Measurements from ENCODE around the gene UHRF1. TPM values are rescaled to one million over a fixed set of nuclear protein-coding genes. Genes with fewer than 3 reads are reported as not detected.
"Not testable (repeated sequence)": the region's sequence is repeated elsewhere in the genome, so short reads cannot be mapped to it uniquely, and the experiment has no call there.

UHRF1 gene
- total RNA-seq, 2 experiments from 2014 or later, result 228 to 239 TPM

DNA sequence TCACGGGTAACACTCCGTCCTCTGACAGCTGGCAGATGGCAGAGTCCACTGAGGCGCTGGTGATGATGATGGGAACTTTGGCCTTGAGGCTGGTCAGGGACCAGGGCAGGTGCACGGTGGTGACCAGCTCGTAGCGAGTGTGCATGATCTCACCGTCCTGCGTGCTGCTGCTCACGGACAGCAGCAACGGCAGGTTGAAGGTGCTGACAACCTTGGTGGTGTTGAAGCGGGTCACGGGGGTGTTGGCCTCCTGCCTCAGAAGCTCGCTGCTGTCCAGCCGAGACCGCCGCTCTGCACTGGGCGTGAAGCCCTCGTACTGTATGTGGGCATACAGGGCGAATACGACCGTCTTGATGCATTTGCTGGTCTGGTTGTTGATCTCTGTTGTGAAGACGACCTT lies 18.2 kb upstream of the UHRF1 start:
- POLR2A ChIA-PET, result no interaction called here

DNA sequence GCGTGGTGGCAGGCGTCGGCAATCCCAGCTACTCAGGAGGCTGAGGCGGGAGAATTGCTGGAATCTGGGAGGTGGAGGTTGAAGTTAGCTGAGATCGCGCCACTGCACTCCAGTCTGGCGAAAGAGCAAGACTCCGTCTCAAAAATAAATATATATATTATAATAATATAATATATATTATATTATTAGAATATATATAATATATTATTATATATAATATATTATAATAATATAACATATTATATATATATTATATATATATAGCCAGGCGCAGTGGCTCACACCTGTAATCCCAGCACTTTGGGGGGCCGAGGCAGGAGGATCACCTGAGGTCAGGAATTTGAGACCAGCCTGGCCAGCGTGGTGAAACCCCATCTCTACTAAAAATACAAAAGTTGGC lies 16.3 kb upstream of the UHRF1 start:
- POLR2A ChIA-PET, CTCF ChIA-PET: not testable (repeated sequence)

More for the DNA sequence above, 18.2 kb upstream of the UHRF1 start:
- CTCF ChIA-PET, result no interaction called here

DNA sequence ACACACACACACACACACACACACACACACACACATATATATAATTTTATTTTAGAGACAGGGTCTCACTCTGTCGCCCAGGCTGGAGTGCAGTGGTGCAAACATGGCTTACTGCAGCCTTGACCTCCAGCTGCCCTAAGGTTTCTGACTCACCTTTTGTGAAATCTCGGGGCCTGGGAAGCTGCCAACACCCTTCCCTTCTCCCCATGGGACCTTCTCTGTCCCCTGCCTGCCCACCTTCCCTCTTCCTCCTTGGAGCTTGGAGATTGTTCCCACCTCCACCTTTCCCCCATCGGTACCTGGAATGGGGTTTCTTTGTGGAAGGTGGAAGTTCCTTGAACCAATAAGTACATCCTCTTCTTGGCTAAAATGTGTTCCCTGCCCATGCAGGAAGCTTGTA lies 12.9 kb upstream of the UHRF1 start:
- POLR2A ChIA-PET, result no interaction called here
- CTCF ChIA-PET, result interaction anchor here (0.7 to 0.8 kb wide), 2 partner anchors 135 to 349 kb away, joined by 3 read pairs; no protein-coding TSS in a partner anchor

DNA sequence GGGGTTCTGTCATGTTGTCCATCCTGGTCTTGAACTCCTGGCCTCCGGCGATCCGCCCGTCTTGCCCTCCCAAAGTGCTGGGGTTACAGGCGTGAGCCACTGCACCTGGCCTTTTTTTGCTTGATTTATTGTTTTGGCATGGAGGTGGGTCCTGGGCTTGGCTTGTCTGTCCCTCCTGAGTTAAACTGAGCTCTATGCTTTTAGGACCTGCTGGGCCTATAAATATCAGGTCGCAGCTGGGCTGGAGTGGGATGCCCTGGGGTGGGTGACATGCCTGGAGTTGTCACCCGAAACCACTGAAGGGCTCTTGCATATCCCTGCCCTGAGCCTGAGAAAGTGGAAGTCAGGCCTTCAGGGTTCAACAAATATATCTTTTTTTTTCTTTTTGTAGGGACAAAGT lies 12.2 kb upstream of the UHRF1 start:
- ChIA-PET POLR2A (no interaction called here), CTCF (no interaction called here)

DNA sequence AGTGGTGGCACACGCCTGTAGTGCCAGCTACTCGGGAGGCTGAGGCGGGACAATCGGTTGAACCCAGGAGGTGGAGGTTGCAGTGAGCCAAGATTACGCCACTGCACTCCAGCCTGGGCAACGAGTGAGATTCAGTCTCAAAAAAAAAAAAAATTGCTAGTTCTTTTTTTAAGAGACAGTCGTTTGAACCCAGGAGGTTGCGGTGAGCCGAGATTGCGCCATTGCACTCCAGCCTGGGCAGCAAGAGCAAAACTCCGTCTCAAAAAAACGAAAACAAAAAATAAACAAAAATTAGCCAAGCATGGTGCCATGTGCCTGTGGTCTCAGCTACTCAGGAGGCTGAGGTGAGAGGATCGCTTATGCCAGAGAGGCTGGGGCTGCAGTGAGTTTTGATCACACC lies 8.4 kb upstream of the UHRF1 start:
- CTCF ChIA-PET, result not testable (repeated sequence)
- POLR2A ChIA-PET, result interaction anchor here (0.6 kb wide), 1 partner anchor 133 kb away, joined by 3 read pairs; no protein-coding TSS in a partner anchor

DNA sequence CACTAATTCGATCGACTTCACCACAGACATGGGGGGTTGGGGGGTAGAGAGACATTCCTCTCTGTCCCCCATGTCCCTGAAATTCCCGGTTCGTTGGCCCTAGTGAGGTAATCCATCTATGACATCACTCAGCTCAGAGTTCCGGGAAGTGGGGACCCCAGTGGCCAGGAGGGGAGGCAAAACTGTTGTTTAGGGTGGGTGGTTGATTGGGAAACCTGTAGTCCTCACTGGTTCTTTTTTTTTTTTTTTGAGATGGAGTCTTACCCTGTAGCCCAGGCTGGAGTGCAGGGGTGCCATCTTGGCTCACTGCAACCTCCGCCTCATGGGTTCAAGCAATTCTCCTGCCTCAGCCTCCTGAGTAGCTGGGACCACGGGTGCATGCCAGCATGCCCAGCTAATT lies 6.5 kb upstream of the UHRF1 start, which contains the start of gene ARRDC5:
ARRDC5 (minus strand) TSS at position 101 of the 400 bp plus-strand sequence; CDS start at position 30, 71 bp downstream.
- POLR2A ChIA-PET, result no interaction called here
- CTCF ChIA-PET, result interaction anchor here (0.6 to 1.4 kb wide), 3 partner anchors 9 to 30 kb away, joined by 3 read pairs; no protein-coding TSS in a partner anchor

DNA sequence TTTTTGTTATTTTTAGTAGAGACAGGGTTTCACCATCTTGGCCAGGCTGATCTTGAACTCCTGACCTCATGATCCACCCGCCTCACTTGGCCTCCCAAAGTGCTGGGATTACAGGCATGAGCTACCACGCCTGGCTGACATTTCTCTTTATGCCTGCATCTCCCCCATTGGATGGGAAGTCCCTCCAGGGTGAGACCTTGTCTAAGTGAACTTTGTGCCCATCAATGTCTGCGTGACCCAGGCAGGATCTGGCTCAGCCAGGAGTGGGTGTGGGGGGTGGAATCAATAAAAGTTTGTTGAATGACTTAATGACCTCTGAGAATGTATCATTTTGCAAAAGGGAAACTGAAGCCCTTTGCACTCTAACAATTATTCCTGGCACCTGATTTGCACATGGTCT lies 4.8 kb upstream of the UHRF1 start:
- ChIA-PET POLR2A (no interaction called here), CTCF (interaction anchor here (0.9 to 1.0 kb wide), 2 partner anchors 10 to 15 kb away, joined by 3 to 4 read pairs; no protein-coding TSS in a partner anchor)

DNA sequence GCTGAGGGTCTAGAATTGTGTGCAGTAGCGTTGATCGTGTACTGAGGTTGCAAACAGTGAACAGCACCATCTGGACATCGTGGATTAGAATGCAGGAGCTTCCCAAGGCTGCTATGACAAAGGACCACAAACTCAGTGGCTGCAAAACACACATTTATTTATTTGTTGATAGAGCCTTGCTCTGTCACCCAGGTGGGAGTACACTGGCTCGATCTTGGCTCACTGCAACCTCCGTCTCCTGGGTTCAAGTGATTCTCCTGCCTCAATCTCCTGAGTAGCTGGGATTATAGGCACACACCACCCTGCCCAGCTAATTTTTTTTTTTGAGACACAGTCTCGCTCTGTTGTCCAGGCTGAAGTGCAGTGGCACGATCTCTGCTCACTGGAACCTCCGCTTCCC lies 2.3 kb upstream of the UHRF1 start:
- CTCF ChIA-PET, result interaction anchor here (1.4 to 1.6 kb wide), 2 partner anchors 38 to 40 kb away, joined by 3 to 4 read pairs; partner anchors contain the start of gene PLIN3
- POLR2A ChIA-PET, result interaction anchor here (0.6 kb wide), 1 partner anchor 63 kb away, joined by 3 read pairs; no protein-coding TSS in a partner anchor

DNA sequence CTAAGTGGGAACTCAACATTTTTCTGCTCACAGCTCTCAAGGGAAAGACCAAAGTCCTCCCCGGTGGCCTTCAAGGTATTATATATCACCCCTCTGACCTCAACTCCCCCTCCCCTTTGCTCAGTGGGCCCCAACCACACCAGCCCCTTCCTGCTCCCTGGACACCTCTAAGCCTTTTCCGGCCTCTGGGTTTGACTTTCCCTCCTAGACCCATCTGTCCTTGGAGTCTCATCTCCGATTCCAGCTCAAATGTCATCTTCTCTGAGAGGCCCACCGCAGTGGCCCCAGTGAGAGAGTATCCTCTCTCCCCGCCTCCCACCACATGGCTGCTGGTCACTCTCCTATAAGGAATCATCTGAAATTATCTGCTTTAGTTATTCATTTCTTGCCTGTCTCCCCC lies 941 bp upstream of the UHRF1 start:
- ChIA-PET POLR2A (no interaction called here), CTCF (interaction anchor here (0.5 to 1.5 kb wide), 2 partner anchors 21 to 36 kb away, joined by 3 read pairs; no protein-coding TSS in a partner anchor)

DNA sequence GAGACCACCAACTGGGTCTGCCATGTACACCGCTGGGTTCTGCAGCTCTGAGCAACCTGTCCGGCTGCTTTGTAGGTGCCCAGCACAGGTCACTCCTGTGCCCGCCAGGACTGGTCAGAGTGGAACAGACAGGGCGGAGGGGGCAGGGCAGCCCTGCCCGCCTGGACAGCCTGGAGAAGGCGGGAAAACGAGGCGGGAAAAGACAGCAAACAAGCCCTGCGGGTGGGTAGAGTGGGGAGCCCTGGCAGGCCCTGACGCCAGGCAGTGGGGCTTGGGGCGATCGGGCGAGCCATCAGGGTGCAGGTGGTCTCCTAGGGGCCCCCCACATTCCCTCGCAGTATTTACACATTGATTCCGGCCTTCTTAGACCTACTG lies 533 bp upstream of the UHRF1 start:
- POLR2A ChIA-PET, result no interaction called here
- CTCF ChIA-PET, result interaction anchor here (1.5 kb wide), 1 partner anchor 37 kb away, joined by 3 read pairs; no protein-coding TSS in a partner anchor

DNA sequence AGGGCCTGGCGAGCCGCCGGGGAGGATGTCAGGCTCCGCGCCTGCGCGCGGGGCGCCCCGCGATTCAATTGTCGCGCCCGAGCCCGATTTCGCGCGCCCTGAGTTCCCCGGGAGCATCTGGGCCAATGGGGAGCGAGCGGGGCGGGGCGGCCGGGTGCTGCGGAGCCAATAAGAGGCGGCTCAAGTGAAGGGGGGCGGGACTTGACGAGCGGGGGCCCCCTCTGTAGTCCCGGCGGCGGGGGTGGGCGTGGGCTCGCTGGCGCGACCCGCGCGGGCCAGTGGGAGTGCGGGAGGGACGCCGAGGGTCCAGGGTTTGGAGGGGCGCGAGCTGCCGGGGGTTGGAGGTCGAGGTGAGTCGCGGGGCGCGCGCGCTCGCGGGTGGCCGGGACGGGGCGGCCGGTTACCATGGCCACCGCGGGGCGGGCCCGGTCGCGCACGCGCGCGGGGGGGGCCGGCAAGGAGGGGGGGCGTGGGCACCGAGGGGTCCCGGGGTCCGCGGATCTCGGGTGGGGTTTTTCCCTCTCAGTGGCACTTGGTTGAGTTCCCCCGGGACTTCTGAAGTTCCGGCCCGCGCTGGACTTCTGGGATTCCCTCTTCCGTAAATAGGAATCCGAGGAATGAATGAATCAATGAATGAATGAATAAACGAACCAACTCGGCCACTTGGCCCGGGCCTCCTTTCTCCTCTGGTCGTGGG lies 744 bp downstream of the UHRF1 start:
- POLR2A ChIA-PET, result no interaction called here
- CTCF ChIA-PET, result interaction anchor here (1.5 to 2.3 kb wide), 2 partner anchors 38 to 60 kb away, joined by 3 to 7 read pairs; no protein-coding TSS in a partner anchor

DNA sequence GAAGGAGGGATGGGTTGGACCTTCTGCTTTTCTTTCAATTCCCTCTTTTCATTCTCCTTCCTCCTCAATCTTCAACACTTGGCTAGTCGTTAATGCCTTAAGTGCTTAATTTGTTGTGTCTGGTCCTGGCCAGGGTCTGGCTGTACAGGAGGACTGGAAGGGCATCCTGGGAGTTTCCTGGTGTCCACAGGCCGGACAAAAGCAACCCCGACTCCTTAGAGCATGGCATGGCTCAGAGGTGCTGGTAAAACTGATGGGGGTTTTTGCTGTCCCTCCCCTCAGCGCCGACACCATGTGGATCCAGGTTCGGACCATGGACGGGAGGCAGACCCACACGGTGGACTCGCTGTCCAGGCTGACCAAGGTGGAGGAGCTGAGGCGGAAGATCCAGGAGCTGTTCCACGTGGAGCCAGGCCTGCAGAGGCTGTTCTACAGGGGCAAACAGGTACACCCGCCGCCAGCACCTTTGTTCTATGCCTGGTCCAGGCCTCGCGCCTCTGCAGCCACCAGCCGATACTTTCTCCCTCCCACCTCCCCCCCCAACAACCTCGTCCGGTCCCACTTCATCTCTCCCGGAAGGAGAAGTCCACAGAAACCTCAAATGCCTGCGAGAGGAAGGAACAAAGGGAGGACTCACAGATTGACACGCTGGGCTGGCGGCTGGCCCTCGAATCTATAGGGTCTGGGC lies 1.4 kb downstream of the UHRF1 start:
- CTCF ChIA-PET, result interaction anchor here (1.0 to 2.3 kb wide), 6 partner anchors 12 to 101 kb away, joined by 3 to 13 read pairs (median 7); partner anchors contain the start of gene PLIN3
- POLR2A ChIA-PET, result interaction anchor here (0.6 to 1.5 kb wide), 5 partner anchors 11 to 79 kb away, joined by 3 to 5 read pairs (median 4); partner anchors contain the start of genes KDM4B and TICAM1

DNA sequence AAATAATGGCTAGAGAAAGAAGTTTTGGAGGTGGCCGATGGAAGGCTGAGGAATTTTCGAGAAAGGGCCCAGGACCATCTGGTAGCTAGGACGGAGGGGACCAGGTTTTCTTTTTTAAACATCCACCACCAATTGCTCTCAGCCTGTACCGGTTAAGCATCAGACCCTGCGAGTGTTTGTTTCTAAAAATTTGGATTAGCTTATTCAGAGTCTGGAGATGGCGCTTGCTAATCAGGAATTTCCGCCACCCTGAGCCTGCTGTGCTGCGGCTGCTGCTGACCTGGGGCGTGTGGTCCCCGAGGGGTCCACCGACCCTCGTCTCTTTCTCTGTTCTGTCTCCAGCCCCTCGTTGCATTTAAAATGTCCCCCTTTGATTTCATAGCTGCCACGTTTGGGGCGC lies 2.0 kb downstream of the UHRF1 start:
- CTCF ChIA-PET, result interaction anchor here (0.6 to 2.3 kb wide), 10 partner anchors 8 to 101 kb away, joined by 3 to 13 read pairs (median 4); partner anchors contain the start of gene PLIN3
- POLR2A ChIA-PET, result interaction anchor here (0.6 to 1.5 kb wide), 6 partner anchors 11 to 80 kb away, joined by 3 to 5 read pairs (median 4); partner anchors contain the start of genes KDM4B and TICAM1

DNA sequence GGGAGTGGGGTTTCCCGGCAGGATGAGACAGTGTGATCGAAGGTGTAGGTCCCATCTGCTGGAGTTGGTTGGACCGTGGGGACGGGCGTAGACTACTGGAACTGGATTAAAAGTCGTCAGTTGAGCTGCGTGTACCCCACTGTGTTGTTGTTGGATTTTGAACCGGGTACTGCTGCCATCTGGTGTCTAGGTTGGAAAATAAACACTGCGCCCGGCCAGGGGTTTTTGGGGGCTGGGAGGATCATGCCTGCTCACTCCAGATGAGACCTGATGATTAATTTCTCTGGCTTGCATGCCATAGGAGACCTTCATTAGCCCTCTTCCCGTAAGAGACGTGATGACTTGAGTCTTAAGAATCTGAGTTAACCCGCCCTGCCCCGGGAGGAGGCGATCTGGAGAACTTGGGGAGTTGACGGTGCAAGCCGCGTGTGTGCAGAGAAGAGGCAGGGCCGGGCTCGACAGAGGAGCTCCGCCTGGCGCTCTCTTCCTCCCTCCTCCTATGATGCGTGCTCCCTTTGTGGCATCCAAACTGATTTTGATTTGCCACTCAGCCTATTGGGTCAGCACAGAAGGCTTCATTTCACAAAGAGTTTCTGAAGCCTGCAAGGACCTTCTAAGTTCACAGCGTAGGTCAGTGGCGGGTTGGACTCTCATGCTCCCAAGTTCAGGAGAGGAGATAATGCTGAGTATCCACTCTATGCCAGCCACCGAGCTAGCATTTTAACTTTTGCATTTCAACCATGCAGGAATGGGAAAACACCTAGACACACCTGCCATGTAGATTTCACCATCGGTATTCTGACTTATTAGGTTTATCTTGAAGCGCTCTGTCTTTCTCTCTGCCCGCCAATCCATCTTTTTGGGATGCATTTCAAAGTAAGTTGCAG lies 2.7 kb downstream of the UHRF1 start:
- POLR2A ChIA-PET, result interaction anchor here (0.9 to 1.5 kb wide), 5 partner anchors 10 to 57 kb away, joined by 3 to 5 read pairs (median 3); partner anchors contain the start of gene KDM4B
- CTCF ChIA-PET, result interaction anchor here (0.6 to 2.3 kb wide), 14 partner anchors 9 to 121 kb away, joined by 3 to 13 read pairs (median 4); partner anchors contain the start of genes FEM1A and PLIN3

DNA sequence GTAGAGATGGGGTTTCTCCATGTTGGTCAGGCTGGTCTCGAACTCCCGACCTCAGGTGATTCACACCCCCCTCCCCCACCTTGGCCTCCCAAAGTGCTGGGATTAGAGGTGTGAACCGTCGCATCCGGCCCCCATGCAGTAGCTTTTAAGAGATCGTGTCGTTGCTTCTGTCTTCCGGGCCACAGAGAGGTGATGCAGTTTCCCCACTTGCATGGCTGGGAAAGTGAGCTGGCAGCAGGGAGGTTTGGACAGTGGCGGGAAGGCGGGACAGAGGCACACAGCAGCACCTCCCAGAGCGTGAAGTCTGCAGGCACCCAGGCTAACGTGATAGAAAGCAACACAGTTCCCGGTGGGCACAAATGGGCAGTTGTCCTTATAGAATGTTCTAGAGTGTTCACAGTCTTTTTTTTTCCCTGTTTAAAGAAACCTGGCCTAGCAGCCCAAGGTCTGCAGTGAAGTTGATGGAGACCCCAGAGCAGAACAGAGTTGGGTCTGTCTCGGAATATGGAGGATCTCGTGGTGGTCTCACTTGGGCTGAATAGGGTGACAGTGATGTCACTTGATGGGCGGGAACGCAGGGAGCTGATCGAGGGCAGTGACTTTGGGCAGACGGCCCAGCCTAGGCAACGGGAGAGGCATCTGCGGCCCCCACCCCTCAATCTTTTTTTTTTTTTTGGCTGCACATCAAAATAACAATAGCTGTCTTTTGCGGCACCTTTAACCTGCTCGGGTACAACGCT lies 4.9 kb downstream of the UHRF1 start:
- POLR2A ChIA-PET, result interaction anchor here (0.7 to 1.1 kb wide), 3 partner anchors 9 to 944 kb away, joined by 4 to 13 read pairs (median 6); no protein-coding TSS in a partner anchor
- CTCF ChIA-PET, result interaction anchor here (0.7 to 2.9 kb wide), 9 partner anchors 9 to 781 kb away, joined by 3 to 11 read pairs (median 3); no protein-coding TSS in a partner anchor

DNA sequence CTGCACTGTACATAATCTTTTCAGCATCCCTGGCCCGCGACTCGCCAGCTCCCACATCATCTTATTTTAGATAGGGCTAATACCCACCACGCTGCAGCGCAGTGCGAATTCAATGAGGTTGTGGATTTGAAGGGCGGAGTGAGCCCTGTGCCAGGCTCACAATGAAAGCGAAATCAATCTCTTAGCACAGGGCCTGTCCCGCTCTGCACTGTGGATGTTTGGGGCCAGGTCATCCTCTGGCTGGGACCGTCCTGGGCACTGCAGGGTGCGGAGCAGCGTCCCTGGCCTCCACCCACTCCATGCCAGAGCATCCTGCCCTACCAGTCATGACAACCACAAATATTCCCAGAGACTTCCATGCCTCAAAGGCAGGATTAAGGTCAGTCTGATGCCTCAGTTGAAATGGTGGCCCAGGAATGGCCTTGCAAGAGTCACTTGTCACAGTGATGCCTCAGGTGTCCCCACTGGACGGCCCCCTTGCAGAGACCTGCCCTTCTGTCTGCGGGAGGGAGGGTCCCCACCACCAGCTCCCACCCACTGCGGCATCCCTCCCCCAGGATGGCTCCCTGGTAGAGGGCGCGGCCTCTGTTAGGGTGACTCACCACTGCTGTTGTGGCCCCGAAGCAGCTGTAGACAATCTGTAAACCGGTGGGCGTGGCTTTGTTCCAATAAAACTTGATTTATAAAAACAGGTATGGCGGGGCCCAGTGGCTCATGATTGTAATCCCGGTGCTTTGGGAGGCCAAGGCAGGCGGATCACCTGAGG lies 5.6 kb downstream of the UHRF1 start:
- ChIA-PET CTCF (interaction anchor here (1.1 to 2.9 kb wide), 3 partner anchors 26 to 116 kb away, joined by 3 to 11 read pairs (median 4); no protein-coding TSS in a partner anchor), POLR2A (interaction anchor here (0.7 to 1.1 kb wide), 2 partner anchors 10 to 944 kb away, joined by 6 to 13 read pairs; no protein-coding TSS in a partner anchor)

All from activated CD8-positive, alpha-beta memory T cell treated with anti-CD3 and anti-CD28 coated beads for 36 hours (primary cell).